T-helper 2 cell treated with Interferon-gamma antibody and Interleukin-4, amounts not matched to agents 5 μg/mL and 100 μg/mL, for 36 hours (primary cell): ENCODE measurements around the gene KHK.
"Not testable (repeated sequence)": the region's sequence is repeated elsewhere in the genome, so short reads cannot be mapped to it uniquely, and the experiment has no call there.

Source experiments
- DNase-seq: peaks from one replicate; pipeline ENCODE4 v3.0.0; 2021; ENCODE audit warnings: low spot score
- H3K27ac Mint-ChIP-seq: one replicate; pipeline ENCODE4 v1.8.0; 2021; ENCODE audit warnings: mild to moderate bottlenecking, mixed read lengths
- H3K27me3 Mint-ChIP-seq: one replicate; pipeline ENCODE4 v1.8.0; 2021; ENCODE audit warnings: low read depth, mixed read lengths
- H3K36me3 Mint-ChIP-seq: one replicate; pipeline ENCODE4 v1.8.0; 2021; ENCODE audit warnings: low read depth, mixed read lengths
- H3K4me1 Mint-ChIP-seq: one replicate; pipeline ENCODE4 v1.8.0; 2021; ENCODE audit warnings: low read depth, mixed read lengths
- H3K4me3 Mint-ChIP-seq: one replicate; pipeline ENCODE4 v1.8.0; 2022; ENCODE audit warnings: mild to moderate bottlenecking, moderate library complexity, mixed read lengths
- H3K9me3 Mint-ChIP-seq: one replicate; pipeline ENCODE4 v1.8.0; 2021; ENCODE audit warnings: mixed read lengths

KHK gene

GRCh38 chr2:27110603-27111352, 24.2 kb downstream of the KHK start:
- not testable (repeated sequence) for H3K27ac Mint-ChIP-seq, H3K36me3 Mint-ChIP-seq, DNase-seq, H3K4me1 Mint-ChIP-seq, H3K9me3 Mint-ChIP-seq, H3K4me3 Mint-ChIP-seq, H3K27me3 Mint-ChIP-seq

GRCh38 chr2:27111392-27112078, 25.0 kb downstream of the KHK start:
- not testable (repeated sequence) for H3K36me3 Mint-ChIP-seq, H3K4me1 Mint-ChIP-seq, DNase-seq, H3K9me3 Mint-ChIP-seq, H3K27me3 Mint-ChIP-seq, H3K4me3 Mint-ChIP-seq, H3K27ac Mint-ChIP-seq

- no peak for DNase-seq
- peaks cover 2% of the 10 kb centered on the region for H3K36me3 Mint-ChIP-seq
- H3K9me3 Mint-ChIP-seq = no peaks in the 10 kb centered on the region
- H3K4me1 Mint-ChIP-seq = peaks cover 6% of the 10 kb centered on the region
- H3K27me3 Mint-ChIP-seq = peaks cover 23% of the 10 kb centered on the region
- no peak overlapping the region for H3K4me3 Mint-ChIP-seq
- H3K27ac Mint-ChIP-seq = no peak overlapping the region
These were observed 28.9 kb downstream of the KHK start for GRCh38 chr2:27115519-27115918.

- H3K36me3 Mint-ChIP-seq = peaks cover 2% of the 10 kb centered on the region
- no peak for DNase-seq
- H3K4me3 Mint-ChIP-seq = peak overlapping the region; percentile 49
- peaks cover 39% of the 10 kb centered on the region for H3K27me3 Mint-ChIP-seq
- peaks cover 7% of the 10 kb centered on the region for H3K4me1 Mint-ChIP-seq
- no peak overlapping the region for H3K27ac Mint-ChIP-seq
- no peaks in the 10 kb centered on the region for H3K9me3 Mint-ChIP-seq
These were observed 31.5 kb downstream of the KHK start for GRCh38 chr2:27117995-27118524.

GRCh38 chr2:27118525-27119329, 32.2 kb downstream of the KHK start, which contains the start of gene CGREF1:
Gene CGREF1, minus strand, starts transcription at chr2:27119128. Its CDS starts 14,762 bp downstream, at chr2:27104366.
- no peak within 1 kb of the TSS for H3K27ac Mint-ChIP-seq
- peaks cover 11% of the 10 kb centered on the region for H3K4me1 Mint-ChIP-seq
- DNase-seq = no peak
- H3K4me3 Mint-ChIP-seq = peak within 1 kb of the TSS; percentile 74
- H3K36me3 Mint-ChIP-seq = peaks cover 2% of the 10 kb centered on the region
- peaks cover 40% of the 10 kb centered on the region for H3K27me3 Mint-ChIP-seq
- no peaks in the 10 kb centered on the region for H3K9me3 Mint-ChIP-seq

GRCh38 chr2:27119330-27119670, 32.7 kb downstream of the KHK start:
- H3K4me3 Mint-ChIP-seq = peak overlapping the region; percentile 74
- H3K27me3 Mint-ChIP-seq = peaks cover 40% of the 10 kb centered on the region
- not testable (repeated sequence) for H3K27ac Mint-ChIP-seq, H3K36me3 Mint-ChIP-seq, DNase-seq, H3K9me3 Mint-ChIP-seq
- H3K4me1 Mint-ChIP-seq = peaks cover 13% of the 10 kb centered on the region

GRCh38 chr2:27121906-27122305, 35.3 kb downstream of the KHK start:
- H3K36me3 Mint-ChIP-seq = peaks cover 2% of the 10 kb centered on the region
- DNase-seq = no peak
- no peak overlapping the region for H3K27ac Mint-ChIP-seq
- H3K4me1 Mint-ChIP-seq = peaks cover 13% of the 10 kb centered on the region
- no peaks in the 10 kb centered on the region for H3K9me3 Mint-ChIP-seq
- peaks cover 38% of the 10 kb centered on the region for H3K27me3 Mint-ChIP-seq
- H3K4me3 Mint-ChIP-seq = no peak overlapping the region

GRCh38 chr2:27122791-27123190, 36.2 kb downstream of the KHK start:
- H3K36me3 Mint-ChIP-seq = peaks cover 2% of the 10 kb centered on the region
- peaks cover 35% of the 10 kb centered on the region for H3K27me3 Mint-ChIP-seq
- peak overlapping the region; percentile 80 for H3K27ac Mint-ChIP-seq
- DNase-seq = no peak
- peaks cover 13% of the 10 kb centered on the region for H3K4me1 Mint-ChIP-seq
- H3K9me3 Mint-ChIP-seq = no peaks in the 10 kb centered on the region
- peak overlapping the region; percentile 88 for H3K4me3 Mint-ChIP-seq

GRCh38 chr2:27123302-27124150, 37.0 kb downstream of the KHK start, which contains the start of gene ABHD1:
Gene ABHD1, plus strand, starts transcription at chr2:27123815. Its CDS starts 134 bp downstream, at chr2:27123949.
- peaks cover 30% of the 10 kb centered on the region for H3K27me3 Mint-ChIP-seq
- no peaks in the 10 kb centered on the region for H3K9me3 Mint-ChIP-seq
- peaks cover 13% of the 10 kb centered on the region for H3K4me1 Mint-ChIP-seq
- peaks cover 2% of the 10 kb centered on the region for H3K36me3 Mint-ChIP-seq
- H3K4me3 Mint-ChIP-seq = peak within 1 kb of the TSS; percentile 88
- DNase-seq = peak; percentile 71
- H3K27ac Mint-ChIP-seq = peak within 1 kb of the TSS; percentile 80

- H3K36me3 Mint-ChIP-seq = peaks cover 6% of the 10 kb centered on the region
- no peaks in the 10 kb centered on the region for H3K9me3 Mint-ChIP-seq
- no peak overlapping the region for H3K27ac Mint-ChIP-seq
These were observed 38.5 kb downstream of the KHK start for GRCh38 chr2:27125104-27125503.

GRCh38 chr2:27126252-27126710, 39.7 kb downstream of the KHK start:
- DNase-seq = no peak
- no peak overlapping the region for H3K4me3 Mint-ChIP-seq
- H3K27ac Mint-ChIP-seq = peak overlapping the region; percentile 10
- H3K4me1 Mint-ChIP-seq = peaks cover 8% of the 10 kb centered on the region
- no peaks in the 10 kb centered on the region for H3K9me3 Mint-ChIP-seq
- H3K36me3 Mint-ChIP-seq = peaks cover 13% of the 10 kb centered on the region
- H3K27me3 Mint-ChIP-seq = peaks cover 12% of the 10 kb centered on the region

More at GRCh38 chr2:27125104-27125503, 38.5 kb downstream of the KHK start:
- H3K4me1 Mint-ChIP-seq = peaks cover 8% of the 10 kb centered on the region
- no peak for DNase-seq
- no peak overlapping the region for H3K4me3 Mint-ChIP-seq
- H3K27me3 Mint-ChIP-seq = peaks cover 20% of the 10 kb centered on the region

- Mint-ChIP-seq H3K4me1 (peaks cover 13% of the 10 kb centered on the region), H3K27ac (no peak overlapping the region), H3K27me3 (peaks cover under 1% of the 10 kb centered on the region), H3K9me3 (no peaks in the 10 kb centered on the region), H3K36me3 (peaks cover 26% of the 10 kb centered on the region), H3K4me3 (no peak overlapping the region)
- no peak for DNase-seq
These were observed 41.5 kb downstream of the KHK start for GRCh38 chr2:27127883-27128667.
